ENCODE results near the gene OTOA. TPM values are rescaled to one million over a fixed set of nuclear protein-coding genes. Genes with fewer than 3 reads are reported as not detected.
"Not testable (repeated sequence)": the region's sequence is repeated elsewhere in the genome, so short reads cannot be mapped to it uniquely, and the experiment has no call there.

OTOA gene
- total RNA-seq, 1 experiment from 2014 or later: not detected

DNA sequence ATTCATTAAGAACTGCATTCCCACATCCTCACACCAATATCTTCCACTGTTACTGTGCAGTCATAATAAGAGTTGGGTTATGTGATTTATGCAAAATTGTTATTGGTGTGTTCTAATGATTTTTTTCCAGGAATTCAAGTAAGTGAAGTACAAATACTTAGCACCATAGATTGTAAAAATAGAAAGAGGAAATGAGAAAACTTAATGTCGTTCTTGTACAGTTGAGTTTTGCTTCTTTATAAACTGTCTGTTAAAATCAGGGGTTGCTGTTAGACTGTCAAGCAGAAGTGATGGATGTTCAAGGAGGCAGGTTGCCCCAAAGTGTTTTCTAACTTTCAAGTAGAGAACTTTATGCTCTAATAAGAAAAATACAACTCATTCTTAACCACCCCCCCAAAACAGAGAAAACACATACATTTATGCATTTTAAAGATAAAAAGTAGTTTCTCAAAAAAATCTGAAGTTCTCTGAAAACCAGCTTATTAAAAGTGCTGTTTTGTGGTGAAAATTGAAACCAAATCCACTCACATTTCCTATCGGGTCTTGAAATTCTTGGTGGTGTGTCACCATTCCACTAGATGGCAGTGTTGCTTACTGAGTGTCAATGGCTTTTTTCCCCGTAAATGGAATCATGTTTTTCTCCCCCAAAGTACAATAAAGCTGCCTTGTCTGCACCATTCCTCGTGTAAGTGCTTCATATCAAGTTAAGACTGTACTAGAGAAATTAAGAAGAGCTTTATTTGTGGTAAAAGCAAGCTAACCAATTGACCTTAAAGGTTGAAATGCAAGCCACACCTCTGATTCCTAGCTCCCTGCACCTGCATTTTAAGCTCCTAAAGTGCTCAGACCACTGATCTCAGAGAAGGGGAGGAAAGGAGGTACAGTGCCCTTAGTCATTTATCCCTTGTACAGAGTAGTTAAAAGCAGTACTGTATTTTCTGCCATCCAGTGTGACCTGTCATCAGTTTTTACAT lies 6.7 kb upstream of the OTOA start:
- in situ Hi-C loops (cut with HindIII; ENCODE audit: low pct_unique_long_range_greater_than_20kb, low sequenced_read_pairs): no loop called here
- DNase-seq (ENCODE audit: low read depth): peak; percentile 44

DNA sequence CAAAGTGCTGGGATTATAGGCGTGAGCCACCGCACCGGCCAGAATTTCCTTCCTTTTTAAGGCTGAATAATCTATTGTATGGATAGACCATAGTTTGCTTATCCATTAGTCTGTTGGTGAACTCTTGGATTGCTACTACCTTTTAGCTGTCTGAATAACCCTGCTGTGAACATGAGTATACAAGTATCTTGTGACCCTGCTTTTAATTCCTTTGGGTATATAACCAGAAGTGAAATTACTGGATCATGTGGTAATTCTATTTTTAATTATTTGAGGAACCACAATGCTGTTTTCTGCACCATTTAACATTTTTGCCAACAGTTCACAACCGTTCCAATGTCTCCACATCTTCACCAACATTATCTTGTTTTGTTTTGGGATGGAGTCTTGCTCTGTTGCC lies 4.6 kb upstream of the OTOA start:
- no peak for DNase-seq (ENCODE audit: low read depth)
- in situ Hi-C loops (cut with HindIII; ENCODE audit: low pct_unique_long_range_greater_than_20kb, low sequenced_read_pairs): no loop called here

- in situ Hi-C loops (cut with HindIII; ENCODE audit: low pct_unique_long_range_greater_than_20kb, low sequenced_read_pairs): no loop called here
Observed at GRCh38 chr16:21664801-21665492, 1.2 kb downstream of the OTOA start.

DNA sequence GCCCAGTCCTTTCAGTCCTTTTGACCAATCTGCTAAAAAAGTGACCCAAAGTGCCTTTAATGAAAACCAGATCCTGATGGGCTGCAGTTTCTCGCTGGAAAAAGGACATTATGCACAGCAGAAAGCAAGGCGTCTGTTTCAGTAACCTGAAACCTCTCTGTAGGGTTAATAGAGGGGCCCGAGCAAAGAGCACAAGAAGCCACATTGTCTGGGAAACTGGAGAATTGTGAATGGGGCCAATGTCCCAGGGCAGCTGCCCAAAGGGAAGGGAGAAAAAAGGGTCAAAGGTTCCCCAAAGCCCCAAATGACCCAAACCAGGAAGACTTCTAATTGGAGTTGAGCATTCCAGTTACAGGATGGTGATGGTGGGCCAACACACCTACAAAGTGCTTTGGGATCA lies 3.0 kb downstream of the OTOA start:
- DNase-seq (ENCODE audit: low read depth): no peak
- in situ Hi-C loops (cut with HindIII; ENCODE audit: low pct_unique_long_range_greater_than_20kb, low sequenced_read_pairs): no loop called here

More at GRCh38 chr16:21664801-21665492, 1.2 kb downstream of the OTOA start:
- no peak for DNase-seq (ENCODE audit: low read depth)

DNA sequence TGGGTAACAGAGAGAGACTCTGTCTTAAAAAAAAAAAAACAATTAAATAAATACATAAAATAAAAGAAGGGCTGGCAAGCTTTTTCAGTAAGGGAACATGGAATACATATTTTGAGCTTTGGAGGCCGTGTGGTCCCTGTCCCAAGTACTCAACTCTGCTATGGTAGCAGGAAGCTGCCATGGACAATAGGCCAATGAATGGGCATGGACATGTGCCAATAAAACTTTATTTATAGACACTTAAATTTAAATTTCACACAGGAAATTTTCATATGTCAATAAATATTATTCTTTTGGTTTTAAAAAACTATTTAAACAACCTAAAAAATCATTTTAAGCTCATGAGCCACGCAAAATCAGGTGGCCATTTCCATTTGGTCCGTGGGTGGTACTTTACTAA lies 3.8 kb downstream of the OTOA start:
- in situ Hi-C loops (cut with HindIII; ENCODE audit: low pct_unique_long_range_greater_than_20kb, low sequenced_read_pairs): no loop called here
- no peak for DNase-seq (ENCODE audit: low read depth)

DNA sequence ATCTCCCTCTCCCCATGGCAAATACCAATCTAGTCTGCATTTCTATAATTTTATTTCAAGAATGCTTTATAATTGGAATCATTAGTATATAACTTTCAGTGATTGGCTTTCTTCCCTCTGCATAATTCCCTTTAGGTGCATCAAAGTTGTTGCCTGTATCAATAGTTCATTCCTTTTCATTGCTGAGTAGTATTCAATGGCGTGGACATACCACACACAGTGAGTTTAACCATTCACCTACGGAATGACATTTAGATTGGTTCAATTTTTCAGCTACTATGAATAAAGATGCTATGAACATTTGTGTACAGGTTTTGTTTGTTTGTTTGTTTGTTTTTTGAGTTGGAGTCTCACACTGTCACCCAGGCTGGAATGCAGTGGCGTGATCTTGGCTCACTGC lies 9.7 kb downstream of the OTOA start:
- in situ Hi-C loops (cut with HindIII; ENCODE audit: low pct_unique_long_range_greater_than_20kb, low sequenced_read_pairs): no loop called here
- DNase-seq (ENCODE audit: low read depth): no peak

DNA sequence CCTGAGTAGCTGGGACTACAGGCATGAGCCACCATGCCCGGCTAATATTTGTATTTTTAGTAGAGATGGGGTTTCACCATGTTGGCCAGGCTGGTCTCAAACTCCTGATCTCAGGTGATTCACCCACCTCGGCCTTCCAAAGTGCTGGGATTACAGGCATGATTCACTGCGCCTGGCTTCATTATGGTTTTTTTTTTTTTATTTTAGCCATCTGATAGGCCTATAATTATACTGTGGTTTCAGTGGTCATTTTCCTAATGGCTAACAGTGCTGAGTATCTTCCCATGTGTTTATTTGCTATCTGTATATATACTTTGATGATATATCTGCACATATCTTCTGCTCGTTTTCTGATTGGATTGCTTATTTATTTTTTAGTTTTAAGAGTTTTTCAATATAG lies 10.7 kb downstream of the OTOA start:
- DNase-seq (ENCODE audit: low read depth); in situ Hi-C loops (cut with HindIII; ENCODE audit: low pct_unique_long_range_greater_than_20kb, low sequenced_read_pairs): not testable (repeated sequence)

GRCh38 chr16:21680714-21681113 lies 16.9 kb downstream of the OTOA start:
- in situ Hi-C loops (cut with HindIII; ENCODE audit: low pct_unique_long_range_greater_than_20kb, low sequenced_read_pairs); DNase-seq (ENCODE audit: low read depth): not testable (repeated sequence)

- no peak for DNase-seq (ENCODE audit: low read depth)
- in situ Hi-C loops (cut with HindIII; ENCODE audit: low pct_unique_long_range_greater_than_20kb, low sequenced_read_pairs): no loop called here
Observed at GRCh38 chr16:21683184-21683583, 19.4 kb downstream of the OTOA start.

DNA sequence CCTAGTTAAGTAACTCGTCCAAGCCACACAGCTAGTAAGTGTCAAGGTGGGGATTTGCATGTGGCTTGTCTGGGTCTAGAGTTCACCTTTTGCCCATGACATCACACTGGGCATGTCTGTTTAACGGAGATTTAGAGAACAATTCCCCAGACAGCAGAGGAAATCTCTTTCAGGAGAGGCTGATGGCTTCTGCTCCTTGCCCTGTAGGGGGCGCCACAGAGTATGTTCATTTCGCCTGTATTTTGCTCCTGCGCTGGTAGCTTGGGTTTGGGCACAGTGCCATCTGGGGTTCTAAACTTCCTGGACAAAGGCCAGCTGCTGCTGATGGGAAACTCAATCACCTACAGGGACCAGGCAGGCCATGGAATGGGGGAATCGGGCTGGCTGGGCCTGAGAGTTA lies 20.4 kb downstream of the OTOA start:
- DNase-seq (ENCODE audit: low read depth): no peak
- in situ Hi-C loops (cut with HindIII; ENCODE audit: low pct_unique_long_range_greater_than_20kb, low sequenced_read_pairs): no loop called here

DNA sequence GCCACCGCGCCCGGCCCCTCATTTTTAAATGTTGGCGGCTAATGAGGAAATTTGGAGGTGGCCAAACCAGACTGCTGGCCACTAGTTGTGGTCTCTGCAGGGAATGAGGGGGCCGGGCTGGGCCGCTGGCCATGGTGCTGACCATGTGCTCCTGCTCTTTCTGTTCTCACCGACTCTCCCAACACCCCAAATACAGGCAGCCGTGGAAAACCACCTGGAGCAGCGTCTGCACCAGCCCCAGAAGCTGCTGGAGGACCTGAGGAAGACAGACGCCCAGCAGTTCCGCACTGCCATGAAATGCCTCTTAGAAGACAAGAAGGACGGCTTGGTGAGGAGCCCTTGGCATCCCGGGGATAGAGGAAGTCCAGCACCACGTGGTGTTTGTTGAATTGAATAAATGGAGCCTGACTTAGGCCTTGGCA lies 21.3 kb downstream of the OTOA start:
- DNase-seq (ENCODE audit: low read depth): peak; percentile 4
- in situ Hi-C loops (cut with HindIII; ENCODE audit: low pct_unique_long_range_greater_than_20kb, low sequenced_read_pairs): no loop called here

DNA sequence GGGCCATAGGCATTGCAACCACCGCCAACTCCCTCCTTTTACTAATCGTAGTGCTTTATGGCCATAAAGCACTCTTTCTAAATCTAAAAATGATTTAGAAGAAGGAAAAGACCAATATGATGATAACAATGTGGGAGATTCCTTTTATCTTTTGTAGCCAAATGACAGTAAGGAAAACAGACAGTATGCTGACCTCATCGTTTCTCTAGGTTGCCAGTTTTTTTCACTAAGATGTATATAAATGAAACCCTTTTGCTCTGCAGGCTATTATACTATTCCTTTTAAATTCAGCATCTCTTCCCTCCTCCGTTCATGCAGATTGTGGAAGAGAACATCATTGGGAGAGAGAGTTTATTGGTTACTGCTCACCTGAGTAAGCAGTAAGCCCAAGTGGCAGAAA lies 25.3 kb downstream of the OTOA start:
- in situ Hi-C loops (cut with HindIII; ENCODE audit: low pct_unique_long_range_greater_than_20kb, low sequenced_read_pairs): no loop called here
- no peak for DNase-seq (ENCODE audit: low read depth)

DNA sequence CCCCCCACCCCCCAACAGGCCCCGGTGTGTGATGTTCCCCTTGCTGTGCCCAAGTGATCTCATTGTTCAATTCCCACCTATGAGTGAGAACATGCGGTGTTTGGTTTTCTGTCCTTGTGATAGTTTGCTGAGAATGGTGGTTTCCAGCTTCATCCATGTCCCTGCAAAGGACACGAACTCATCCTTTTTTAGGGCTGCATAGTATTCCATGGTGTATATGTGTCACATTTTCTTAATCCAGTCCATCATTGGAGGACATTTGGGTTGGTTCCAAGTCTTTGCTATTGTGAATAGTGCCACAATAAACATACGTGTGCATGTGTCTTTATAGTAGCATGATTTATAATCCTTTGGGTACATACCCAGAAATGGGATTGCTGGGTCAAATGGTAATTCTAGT lies 27.2 kb downstream of the OTOA start:
- in situ Hi-C loops (cut with HindIII; ENCODE audit: low pct_unique_long_range_greater_than_20kb, low sequenced_read_pairs); DNase-seq (ENCODE audit: low read depth): not testable (repeated sequence)

GRCh38 chr16:21694609-21695008 lies 30.8 kb downstream of the OTOA start:
- in situ Hi-C loops (cut with HindIII; ENCODE audit: low pct_unique_long_range_greater_than_20kb, low sequenced_read_pairs): no loop called here
- DNase-seq (ENCODE audit: low read depth): no peak

DNA sequence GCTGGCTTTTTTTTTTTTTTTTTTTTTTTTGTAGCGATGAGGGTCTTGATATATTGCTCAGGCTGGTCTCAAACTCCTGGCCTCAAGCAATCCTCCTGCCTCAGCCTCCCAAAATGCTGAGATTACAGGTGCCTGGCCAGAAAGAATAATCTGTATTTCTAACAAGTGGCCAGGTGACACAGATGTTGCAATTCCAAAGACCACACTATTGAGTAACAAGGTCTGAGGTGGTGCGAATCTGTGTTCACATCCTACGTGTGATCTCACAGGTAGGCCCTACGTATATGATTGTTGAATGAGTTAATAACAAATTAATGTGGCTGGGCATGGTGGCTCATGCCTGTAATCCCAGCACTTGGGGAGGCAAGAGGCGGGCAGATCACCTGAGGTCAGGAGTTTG lies 33.3 kb downstream of the OTOA start:
- DNase-seq (ENCODE audit: low read depth): no peak
- in situ Hi-C loops (cut with HindIII; ENCODE audit: low pct_unique_long_range_greater_than_20kb, low sequenced_read_pairs): no loop called here

DNA sequence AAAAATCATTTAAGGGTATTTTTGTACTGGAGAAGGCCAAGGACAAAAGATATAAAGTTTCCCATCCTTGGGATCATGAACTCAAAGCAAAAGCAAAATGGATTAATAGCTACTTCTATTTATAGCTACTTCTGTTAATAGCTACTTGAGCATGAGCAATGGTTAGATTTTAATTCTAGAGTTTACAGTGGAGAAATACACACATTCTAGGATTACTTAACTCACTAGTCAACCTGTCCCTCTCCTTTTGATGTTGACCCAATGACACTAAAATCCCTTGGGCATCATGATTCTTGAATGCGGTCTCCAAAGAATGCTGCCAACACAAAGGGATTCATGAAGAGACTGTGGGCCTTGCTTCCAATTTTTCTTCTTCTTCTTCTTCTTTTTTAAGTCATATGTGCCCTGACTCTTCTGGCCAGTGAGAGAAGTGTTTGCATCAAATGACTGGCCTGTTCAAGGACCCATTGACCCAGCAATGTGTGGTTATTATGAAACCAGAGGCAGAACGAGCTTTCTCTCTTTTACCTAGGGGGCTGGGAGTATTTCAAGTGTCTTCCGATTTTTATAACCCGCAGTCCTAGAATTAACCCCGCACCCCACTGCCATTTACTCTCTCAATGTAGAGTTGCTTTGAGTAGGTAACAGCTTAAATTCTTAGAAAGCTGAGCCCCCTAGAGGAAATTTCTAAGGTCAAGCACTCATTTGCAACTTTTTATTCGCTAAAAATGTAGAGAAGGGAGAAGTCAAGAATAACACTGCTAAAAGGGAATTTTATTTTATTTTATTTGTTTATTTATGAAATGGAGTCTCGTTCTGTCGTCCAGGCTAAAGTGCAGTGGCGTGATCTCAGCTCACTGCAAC lies 34.6 kb downstream of the OTOA start:
- DNase-seq (ENCODE audit: low read depth): no peak
- in situ Hi-C loops (cut with HindIII; ENCODE audit: low pct_unique_long_range_greater_than_20kb, low sequenced_read_pairs): no loop called here

- in situ Hi-C loops (cut with HindIII; ENCODE audit: low pct_unique_long_range_greater_than_20kb, low sequenced_read_pairs): no loop called here
- no peak for DNase-seq (ENCODE audit: low read depth)
Observed at GRCh38 chr16:21701271-21701670, 37.5 kb downstream of the OTOA start.

GRCh38 chr16:21702276-21702675 lies 38.5 kb downstream of the OTOA start:
- no peak for DNase-seq (ENCODE audit: low read depth)
- in situ Hi-C loops (cut with HindIII; ENCODE audit: low pct_unique_long_range_greater_than_20kb, low sequenced_read_pairs): no loop called here

DNA sequence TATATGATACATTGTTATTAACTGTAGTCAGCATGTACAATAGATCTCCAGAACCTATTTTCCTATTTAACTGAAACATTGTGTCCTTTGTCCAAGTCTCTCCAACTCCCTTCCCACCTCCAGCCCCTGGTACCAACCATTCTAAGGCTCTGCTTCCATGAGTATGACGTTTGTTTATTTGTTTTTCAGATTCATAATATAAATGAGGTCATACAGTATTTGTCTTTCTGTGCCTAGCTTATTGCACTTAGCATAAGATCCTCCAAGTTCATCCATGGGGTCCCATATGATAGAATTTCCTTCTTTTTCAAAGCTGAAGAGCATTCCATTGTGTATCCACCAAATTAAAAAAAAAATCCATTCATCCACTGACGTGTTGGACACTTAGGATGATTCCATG lies 39.4 kb downstream of the OTOA start:
- in situ Hi-C loops (cut with HindIII; ENCODE audit: low pct_unique_long_range_greater_than_20kb, low sequenced_read_pairs): no loop called here
- DNase-seq (ENCODE audit: low read depth): no peak
